Spleen (tissue), 13 donors: Measurements from ENCODE around the gene AQR. TPM values are rescaled to one million over a fixed set of nuclear protein-coding genes. Genes with fewer than 3 reads are reported as not detected.
A peak's percentile ranks its signal among the peaks of the same experiment; 100 is the strongest.

Experiments used
- DNase-seq: peaks from one replicate; pipeline ENCODE4 v3.0.0-alpha.2; 2020
- H3K27ac ChIP-seq, 8 donors: fragments of 200-600 bp; sonication (generic) in 7 of 8; 1 replicate in 4 of 8; 2 replicates in 4 of 8; pipeline versions ENCODE4 v1.5.0 to v1.8.0; 2016 to 2021; ENCODE audit warnings: inconsistent platforms in 4 of 8, mild to moderate bottlenecking in 4 of 8, moderate library complexity in 1 of 8
- H3K27me3 ChIP-seq, 7 donors: fragments of 200-600 bp; sonication (generic) in 6 of 7; replicated peaks in 1 of 7; 1 replicate in 4 of 7; 2 replicates in 3 of 7; pipeline versions ENCODE4 v1.5.0 to v1.8.0; 2016 to 2021; ENCODE audit warnings: inconsistent platforms in 3 of 7, mild to moderate bottlenecking in 1 of 7
- H3K36me3 ChIP-seq, 6 donors: fragments of 200-600 bp; sonication (generic) in 5 of 6; 1 replicate in 4 of 6; 2 replicates in 2 of 6; pipeline versions ENCODE4 v1.5.0 to v1.8.0; 2016 to 2021; ENCODE audit warnings: inconsistent platforms in 2 of 6
- H3K4me1 ChIP-seq, 6 donors: fragments of 200-600 bp; sonication (generic) in 5 of 6; 1 replicate in 3 of 6; 2 replicates in 3 of 6; pipeline versions ENCODE4 v1.5.0 to v1.8.0; 2016 to 2021; ENCODE audit warnings: inconsistent platforms in 3 of 6
- H3K4me3 ChIP-seq, 8 donors: fragments of 200-600 bp; sonication (generic) in 7 of 8; 1 replicate in 4 of 8; 2 replicates in 4 of 8; pipeline versions ENCODE4 v1.5.0 to v1.8.0; 2016 to 2021; ENCODE audit warnings: inconsistent platforms in 4 of 8, mild to moderate bottlenecking in 4 of 8, moderate library complexity in 2 of 8
- H3K9me3 ChIP-seq, 8 donors: fragments of 200-600 bp; sonication (generic) in 7 of 8; 1 replicate in 4 of 8; 2 replicates in 4 of 8; pipeline versions ENCODE4 v1.5.0 to v1.8.0; 2016 to 2021; ENCODE audit warnings: inconsistent platforms in 4 of 8
- POLR2A ChIP-seq, 3 donors: fragments of 450-650 bp; IDR thresholded peaks; one replicate each; pipeline ENCODE4 v1.5.1; 2017; ENCODE audit warnings: antibody characterized with exemption in 3 of 3, mild to moderate bottlenecking in 1 of 3
- POLR2AphosphoS5 ChIP-seq, 3 donors: sonication (generic); formaldehyde crosslinking; IDR thresholded peaks; one replicate each; pipeline ENCODE4 v1.5.1; 2017; ENCODE audit warnings: antibody characterized with exemption in 3 of 3
- WGBS, 5 donors: extraction: QIAGEN DNeasy Blood & Tissue Kit in 3 of 5; methylation state at CpG; one replicate each; pipeline versions ENCODE4 v1.1.5 to v1.1.7; 2013 to 2018; 5-methylcytosine and 5-hydroxymethylcytosine counted together
- intact Hi-C: fragments of 100-400 bp; cut with DNase I; formaldehyde crosslinking; loops from one replicate; pipeline ENCODE4 v1.15.0; 2023; ENCODE audit warnings: low total_unique reads
- long read RNA-seq, 2 donors: transcript quantifications; one replicate each; lab custom pipeline, GENCODE V29; 2026
- polyA plus RNA-seq, 3 donors: library from polyadenylated mRNA; stranded (reverse); fragments of 200-250 nt; gene quantifications; one replicate each; pipeline ENCODE4 v1.2.1, GENCODE V29; 2013
- total RNA-seq, 7 donors: library from RNA; depleted of rRNA in 3 of 7; stranded (reverse); fragments of >200 nt in 3 of 7; fragmentation: NEBNext Ultra II Directional in 4 of 7; extraction: Animal tissue kit (Norgen Biotek cat#: 25700) in 4 of 7; gene quantifications; one replicate each; pipeline versions ENCODE4 v1.1.0 to v1.2.1, GENCODE V29; 2016 to 2021
- TF ChIP-seq, protein P1 (sequence below), 11 experiments: fragments of 200-600 bp in 7 of 11; fragments of 450-650 bp in 4 of 11; sonication (generic) in 4 of 11; IDR thresholded peaks in 8 of 11; conservative IDR thresholded peaks in 3 of 11; 1 replicate in 7 of 11; 2 replicates in 4 of 11; pipeline versions ENCODE4 v1.4.0 to v1.8.0; 2016 to 2021; ENCODE audit warnings: antibody characterized with exemption in 11 of 11, inconsistent platforms in 4 of 11, mild to moderate bottlenecking in 1 of 11
- donor health status: healthy with polysubstance abuse.
- donor health status: DM: no; HTN: no; CAD: no; lungs with moderate emphysema.
- donor health status: DM: no; HTN: no; CAD: no.
- donor health status: Bipolar disorder and iron deficiency.
- donor health status: healthy.
- donor health status: DM: no; HTN: no; CAD: no.
- donor health status: DM: yes; HTN: yes; CAD: no.

Gene AQR
- total RNA-seq, result 10 to 100 TPM; 30.9 to 38.2 (median 33.8) TPM
- polyA plus RNA-seq, result 10 to 100 TPM in 2 of 3 donors, 1 to 10 TPM in 1; 10.0 to 16.8 (median 14.4) TPM
- long read RNA-seq, donor 1, full-length matches to known transcripts, result 1 of 1 reads
- long read RNA-seq, donor 1, partial matches to known transcripts, result 0 of 1 reads
- long read RNA-seq, donor 1, other reads (novel, unspliced or antisense), result 0 of 1 reads
- long read RNA-seq, donor 2, full-length matches to known transcripts, result 2 of 2 reads
- long read RNA-seq, donor 2, partial matches to known transcripts, result 0 of 2 reads
- long read RNA-seq, donor 2, other reads (novel, unspliced or antisense), result 0 of 2 reads

DNA sequence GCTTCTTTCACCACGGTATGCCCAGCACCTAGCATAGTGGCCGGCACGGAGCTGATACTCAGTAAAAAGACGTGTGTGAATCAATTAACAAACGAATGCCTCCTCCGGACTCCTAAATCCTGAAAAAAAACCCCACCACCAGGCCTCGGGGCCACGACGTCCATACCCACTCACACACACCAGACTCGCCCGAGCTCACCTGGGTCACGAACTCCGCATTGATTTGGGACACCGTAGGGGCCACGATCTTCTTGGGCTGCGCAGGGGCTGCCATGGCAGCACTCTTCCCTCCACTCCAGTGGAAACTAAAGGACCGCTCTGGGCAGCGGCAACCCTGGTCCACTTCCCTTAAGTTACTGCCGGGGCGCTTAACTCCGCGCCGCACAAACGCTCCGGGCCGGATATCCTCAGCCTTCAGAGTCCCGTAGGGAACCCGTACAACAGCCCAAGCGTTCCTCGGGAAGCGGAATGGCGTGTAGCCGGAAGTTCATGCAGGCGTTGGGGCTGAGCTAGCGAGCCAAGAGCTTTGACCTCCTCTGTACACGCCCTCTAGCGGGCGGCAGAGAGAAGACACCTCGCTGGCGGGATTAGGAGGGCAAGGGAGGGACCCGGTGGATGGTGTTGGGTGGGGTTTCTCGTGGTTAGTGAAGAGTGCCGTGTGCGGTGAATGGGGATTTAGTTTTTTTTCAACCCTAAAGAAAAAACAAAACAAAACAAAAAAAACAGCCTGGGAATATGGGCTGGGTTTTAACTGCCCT, at the start of gene AQR:
TSS of gene AQR (minus strand) at position 403 of the 758 bp plus-strand sequence. CDS start at position 274, 129 bp downstream.
- peaks cover 0 to 21% (median 0%) of the 10 kb centered on the region in 6 donors for H3K36me3 ChIP-seq
- no peaks in the 10 kb centered on the region for H3K27me3 ChIP-seq
- H3K27ac ChIP-seq, result peak within 1 kb of the TSS; percentile 66 to 90 (median 84)
- intact Hi-C loops, result no loop called here
- peak in 2 of 3 donors; percentile 34 to 45 for TF ChIP-seq POLR2A (IDR thresholded peaks at IDR 0.05)
- TF ChIP-seq POLR2AphosphoS5 (IDR thresholded peaks at IDR 0.05), result peak; percentile 91 to 95 (median 92)
- TF ChIP-seq, protein P1, sequence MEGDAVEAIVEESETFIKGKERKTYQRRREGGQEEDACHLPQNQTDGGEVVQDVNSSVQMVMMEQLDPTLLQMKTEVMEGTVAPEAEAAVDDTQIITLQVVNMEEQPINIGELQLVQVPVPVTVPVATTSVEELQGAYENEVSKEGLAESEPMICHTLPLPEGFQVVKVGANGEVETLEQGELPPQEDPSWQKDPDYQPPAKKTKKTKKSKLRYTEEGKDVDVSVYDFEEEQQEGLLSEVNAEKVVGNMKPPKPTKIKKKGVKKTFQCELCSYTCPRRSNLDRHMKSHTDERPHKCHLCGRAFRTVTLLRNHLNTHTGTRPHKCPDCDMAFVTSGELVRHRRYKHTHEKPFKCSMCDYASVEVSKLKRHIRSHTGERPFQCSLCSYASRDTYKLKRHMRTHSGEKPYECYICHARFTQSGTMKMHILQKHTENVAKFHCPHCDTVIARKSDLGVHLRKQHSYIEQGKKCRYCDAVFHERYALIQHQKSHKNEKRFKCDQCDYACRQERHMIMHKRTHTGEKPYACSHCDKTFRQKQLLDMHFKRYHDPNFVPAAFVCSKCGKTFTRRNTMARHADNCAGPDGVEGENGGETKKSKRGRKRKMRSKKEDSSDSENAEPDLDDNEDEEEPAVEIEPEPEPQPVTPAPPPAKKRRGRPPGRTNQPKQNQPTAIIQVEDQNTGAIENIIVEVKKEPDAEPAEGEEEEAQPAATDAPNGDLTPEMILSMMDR (IDR thresholded peaks at IDR 0.05 in 8 of 11, conservative IDR thresholded peaks at IDR 0.05 in 3 of 11), result peak; percentile 79 to 98 (median 94)
- peaks cover 19 to 56% (median 46%) of the 10 kb centered on the region in 6 donors for H3K4me1 ChIP-seq
- peak; percentile 99 for DNase-seq
- H3K4me3 ChIP-seq, result peak within 1 kb of the TSS; percentile 77 to 94 (median 91)
- no peaks in the 10 kb centered on the region for H3K9me3 ChIP-seq
- WGBS, 5 donors, result 0 to 2% (median 0%) methylated on average over 24 to 44 of the region's 44 CpGs

DNA sequence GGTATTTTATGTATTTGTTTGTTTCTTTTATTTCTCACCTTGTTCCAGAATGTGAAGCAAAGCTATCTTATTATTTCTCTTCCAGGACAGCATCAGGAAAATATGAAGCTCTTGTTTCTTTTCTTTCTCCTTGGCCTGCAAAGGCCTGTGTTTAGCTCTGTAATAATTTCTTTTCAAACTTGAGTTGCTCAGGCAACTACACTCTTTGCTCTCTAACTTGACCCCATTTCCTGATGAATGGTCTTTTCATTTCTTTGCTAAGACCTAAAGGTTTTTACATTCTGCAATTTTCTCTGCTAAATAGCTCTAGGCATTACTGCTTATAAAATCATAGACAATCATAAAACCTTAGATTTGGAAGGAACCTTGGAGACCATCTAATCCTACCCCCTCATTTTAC, 44.7 kb upstream of the AQR start:
- H3K4me1 ChIP-seq, result no peaks in the 10 kb centered on the region
- H3K27me3 ChIP-seq, result no peaks in the 10 kb centered on the region
- intact Hi-C loops, result no loop called here
- H3K27ac ChIP-seq, result no peak overlapping the region
- no peaks in the 10 kb centered on the region for H3K9me3 ChIP-seq
- TF ChIP-seq, protein P1 (IDR thresholded peaks at IDR 0.05 in 8 of 11, conservative IDR thresholded peaks at IDR 0.05 in 3 of 11), result no peak
- TF ChIP-seq POLR2A (IDR thresholded peaks at IDR 0.05), result no peak
- TF ChIP-seq POLR2AphosphoS5 (IDR thresholded peaks at IDR 0.05), result no peak
- H3K36me3 ChIP-seq, result no peaks in the 10 kb centered on the region
- DNase-seq, result no peak
- no peak overlapping the region for H3K4me3 ChIP-seq

DNA sequence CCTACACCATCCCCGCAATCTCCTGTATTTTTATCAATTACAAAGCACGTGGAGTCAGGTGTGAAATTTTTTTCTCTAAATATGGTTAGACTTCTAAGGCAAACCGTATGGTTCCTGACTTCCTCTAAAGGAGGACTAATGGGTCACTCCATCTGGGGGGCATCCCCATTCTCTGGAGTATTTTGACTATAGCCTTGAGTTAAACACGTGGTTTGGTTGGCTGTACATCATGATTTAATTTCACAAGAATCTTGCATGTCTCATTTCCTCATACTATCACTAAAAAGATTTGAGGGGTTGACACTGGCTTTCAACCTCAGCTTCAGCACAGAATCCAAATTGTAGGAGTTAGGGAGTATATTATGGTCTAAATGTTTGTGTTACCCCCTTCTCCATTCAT, 43.8 kb upstream of the AQR start:
- H3K36me3 ChIP-seq, result no peaks in the 10 kb centered on the region
- H3K9me3 ChIP-seq, result no peaks in the 10 kb centered on the region
- H3K27me3 ChIP-seq, result no peaks in the 10 kb centered on the region
- H3K4me3 ChIP-seq, result no peak overlapping the region
- intact Hi-C loops, result no loop called here
- no peaks in the 10 kb centered on the region for H3K4me1 ChIP-seq
- WGBS, 5 donors, result 45 to 78% (median 63%) methylated on average over 4 of the region's 4 CpGs
- no peak for TF ChIP-seq POLR2A (IDR thresholded peaks at IDR 0.05)
- no peak overlapping the region for H3K27ac ChIP-seq
- DNase-seq, result no peak

DNA sequence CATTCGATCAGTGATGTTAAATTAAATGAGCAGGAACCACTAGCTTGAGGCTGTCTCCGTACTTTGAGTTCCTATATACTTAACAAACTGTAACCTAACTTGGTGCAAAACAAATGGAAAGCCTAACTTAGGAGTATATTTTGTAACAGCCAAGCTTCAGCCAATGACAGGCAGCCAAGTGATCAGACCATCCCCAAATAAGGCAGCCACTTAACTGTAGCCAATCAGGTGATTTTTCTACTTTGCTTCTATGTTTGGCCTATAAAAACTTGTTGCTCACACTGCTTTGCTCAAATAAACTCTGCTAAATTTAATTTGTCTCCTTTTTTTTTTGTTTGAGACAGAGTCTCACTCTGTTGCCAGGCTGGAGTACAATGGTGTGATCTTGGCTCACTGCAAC, 37.9 kb upstream of the AQR start:
- Histone ChIP-seq H3K4me3 (no peak overlapping the region), H3K4me1 (no peaks in the 10 kb centered on the region), H3K36me3 (no peaks in the 10 kb centered on the region), H3K9me3 (no peaks in the 10 kb centered on the region), H3K27ac (no peak overlapping the region), H3K27me3 (no peaks in the 10 kb centered on the region)
- TF ChIP-seq, protein P1 (IDR thresholded peaks at IDR 0.05 in 8 of 11, conservative IDR thresholded peaks at IDR 0.05 in 3 of 11), result no peak
- TF ChIP-seq POLR2A (IDR thresholded peaks at IDR 0.05) (no peak), POLR2AphosphoS5 (IDR thresholded peaks at IDR 0.05) (no peak)
- intact Hi-C loops, result no loop called here
- DNase-seq, result no peak
- WGBS, 5 donors, result 81 to 97% (median 88%) methylated on average over 2 of the region's 2 CpGs
